ENCODE results near the gene TXNDC17. TPM values are rescaled to one million over a fixed set of nuclear protein-coding genes. Genes with fewer than 3 reads are reported as not detected.

The TXNDC17 gene
- total RNA-seq, 1 experiment from 2014 or later: 151 TPM

DNA sequence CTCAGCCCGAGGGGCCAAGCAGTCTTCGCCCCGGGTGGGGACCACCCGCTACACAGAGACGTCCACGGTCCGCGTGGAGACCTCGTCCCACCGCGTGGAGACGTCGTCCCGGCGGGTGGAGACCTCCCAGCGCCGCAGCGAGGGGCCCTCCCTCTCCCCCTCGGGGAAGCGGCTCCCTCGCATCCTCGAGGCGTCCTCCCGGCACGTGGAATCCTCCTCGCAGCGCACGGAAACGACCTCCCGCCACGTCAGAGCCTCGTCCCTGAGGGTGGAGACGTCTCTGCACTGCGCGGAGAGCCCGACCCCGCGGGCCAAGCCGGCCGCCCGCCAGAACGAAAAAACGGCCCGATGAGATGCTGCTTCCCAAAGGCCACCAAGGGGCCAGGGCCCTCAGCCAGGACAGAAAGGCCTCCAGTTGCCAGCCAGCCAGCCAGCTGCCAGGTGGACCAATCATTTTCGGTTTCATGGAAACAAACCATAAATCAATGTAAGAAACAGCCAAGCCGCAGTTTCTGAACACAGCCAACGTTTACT, 11.1 kb downstream of the TXNDC17 start (continued):
- TF ChIP-seq TEAD4 (CRISPR knock-in tag; IDR thresholded peaks at IDR 0.05) (peak; percentile 83; the same call in 1 of the 2 replicates), ZNF317 (CRISPR knock-in tag; IDR thresholded peaks at IDR 0.05; ENCODE audit: borderline replicate concordance, low read depth) (0 out of 2 replicates have a peak, but pooled peaks have one; percentile 16), KAT7 (CRISPR knock-in tag; IDR thresholded peaks at IDR 0.05; ENCODE audit: borderline replicate concordance) (peak; percentile 96), ZNF263 (CRISPR knock-in tag; IDR thresholded peaks at IDR 0.05; ENCODE audit: low read depth) (peak; percentile 59; the same call in 1 of the 2 replicates), TCF7 (CRISPR knock-in tag; IDR thresholded peaks at IDR 0.05; ENCODE audit: low read depth) (peak; percentile 81; the same call in 1 of the 2 replicates), TP53 (CRISPR knock-in tag; IDR thresholded peaks at IDR 0.05) (no peak), ATF1 (CRISPR knock-in tag; IDR thresholded peaks at IDR 0.05) (no peak; the same call in 1 of the 2 replicates), ZNF416 (CRISPR knock-in tag; IDR thresholded peaks at IDR 0.05) (no peak), JAZF1 (CRISPR knock-in tag; IDR thresholded peaks at IDR 0.05) (no peak), ETV6 (CRISPR knock-in tag; IDR thresholded peaks at IDR 0.05) (peak; percentile 61), RELA (CRISPR knock-in tag; IDR thresholded peaks at IDR 0.05; ENCODE audit: borderline replicate concordance) (peak; percentile 98), SP1 (CRISPR knock-in tag; conservative IDR thresholded peaks at IDR 0.05) (no peak), FOXP1 (CRISPR knock-in tag; IDR thresholded peaks at IDR 0.05; ENCODE audit: borderline replicate concordance) (peak; percentile 97), ZNF423 (CRISPR knock-in tag; IDR thresholded peaks at IDR 0.05) (no peak), NR2C2 (CRISPR knock-in tag; IDR thresholded peaks at IDR 0.05) (peak; percentile 82), CREM (CRISPR knock-in tag; IDR thresholded peaks at IDR 0.05) (peak; percentile 58; the same call in 1 of the 2 replicates), ELF4 (CRISPR knock-in tag; IDR thresholded peaks at IDR 0.05; ENCODE audit: low read depth) (0 out of 2 replicates have a peak, but pooled peaks have one; percentile 53)
- TF ChIP-seq, protein P1, sequence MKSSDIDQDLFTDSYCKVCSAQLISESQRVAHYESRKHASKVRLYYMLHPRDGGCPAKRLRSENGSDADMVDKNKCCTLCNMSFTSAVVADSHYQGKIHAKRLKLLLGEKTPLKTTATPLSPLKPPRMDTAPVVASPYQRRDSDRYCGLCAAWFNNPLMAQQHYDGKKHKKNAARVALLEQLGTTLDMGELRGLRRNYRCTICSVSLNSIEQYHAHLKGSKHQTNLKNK (CRISPR knock-in tag; IDR thresholded peaks at IDR 0.05): no peak
- TF ChIP-seq, protein P2, sequence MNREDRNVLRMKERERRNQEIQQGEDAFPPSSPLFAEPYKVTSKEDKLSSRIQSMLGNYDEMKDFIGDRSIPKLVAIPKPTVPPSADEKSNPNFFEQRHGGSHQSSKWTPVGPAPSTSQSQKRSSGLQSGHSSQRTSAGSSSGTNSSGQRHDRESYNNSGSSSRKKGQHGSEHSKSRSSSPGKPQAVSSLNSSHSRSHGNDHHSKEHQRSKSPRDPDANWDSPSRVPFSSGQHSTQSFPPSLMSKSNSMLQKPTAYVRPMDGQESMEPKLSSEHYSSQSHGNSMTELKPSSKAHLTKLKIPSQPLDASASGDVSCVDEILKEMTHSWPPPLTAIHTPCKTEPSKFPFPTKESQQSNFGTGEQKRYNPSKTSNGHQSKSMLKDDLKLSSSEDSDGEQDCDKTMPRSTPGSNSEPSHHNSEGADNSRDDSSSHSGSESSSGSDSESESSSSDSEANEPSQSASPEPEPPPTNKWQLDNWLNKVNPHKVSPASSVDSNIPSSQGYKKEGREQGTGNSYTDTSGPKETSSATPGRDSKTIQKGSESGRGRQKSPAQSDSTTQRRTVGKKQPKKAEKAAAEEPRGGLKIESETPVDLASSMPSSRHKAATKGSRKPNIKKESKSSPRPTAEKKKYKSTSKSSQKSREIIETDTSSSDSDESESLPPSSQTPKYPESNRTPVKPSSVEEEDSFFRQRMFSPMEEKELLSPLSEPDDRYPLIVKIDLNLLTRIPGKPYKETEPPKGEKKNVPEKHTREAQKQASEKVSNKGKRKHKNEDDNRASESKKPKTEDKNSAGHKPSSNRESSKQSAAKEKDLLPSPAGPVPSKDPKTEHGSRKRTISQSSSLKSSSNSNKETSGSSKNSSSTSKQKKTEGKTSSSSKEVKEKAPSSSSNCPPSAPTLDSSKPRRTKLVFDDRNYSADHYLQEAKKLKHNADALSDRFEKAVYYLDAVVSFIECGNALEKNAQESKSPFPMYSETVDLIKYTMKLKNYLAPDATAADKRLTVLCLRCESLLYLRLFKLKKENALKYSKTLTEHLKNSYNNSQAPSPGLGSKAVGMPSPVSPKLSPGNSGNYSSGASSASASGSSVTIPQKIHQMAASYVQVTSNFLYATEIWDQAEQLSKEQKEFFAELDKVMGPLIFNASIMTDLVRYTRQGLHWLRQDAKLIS (CRISPR knock-in tag; IDR thresholded peaks at IDR 0.05; ENCODE audit: borderline replicate concordance): no peak; the same call in 1 of the 2 replicates
- TF ChIP-seq, protein P3, sequence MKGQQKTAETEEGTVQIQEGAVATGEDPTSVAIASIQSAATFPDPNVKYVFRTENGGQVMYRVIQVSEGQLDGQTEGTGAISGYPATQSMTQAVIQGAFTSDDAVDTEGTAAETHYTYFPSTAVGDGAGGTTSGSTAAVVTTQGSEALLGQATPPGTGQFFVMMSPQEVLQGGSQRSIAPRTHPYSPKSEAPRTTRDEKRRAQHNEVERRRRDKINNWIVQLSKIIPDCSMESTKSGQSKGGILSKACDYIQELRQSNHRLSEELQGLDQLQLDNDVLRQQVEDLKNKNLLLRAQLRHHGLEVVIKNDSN (CRISPR knock-in tag; IDR thresholded peaks at IDR 0.05): no peak
- TF ChIP-seq, protein P4, sequence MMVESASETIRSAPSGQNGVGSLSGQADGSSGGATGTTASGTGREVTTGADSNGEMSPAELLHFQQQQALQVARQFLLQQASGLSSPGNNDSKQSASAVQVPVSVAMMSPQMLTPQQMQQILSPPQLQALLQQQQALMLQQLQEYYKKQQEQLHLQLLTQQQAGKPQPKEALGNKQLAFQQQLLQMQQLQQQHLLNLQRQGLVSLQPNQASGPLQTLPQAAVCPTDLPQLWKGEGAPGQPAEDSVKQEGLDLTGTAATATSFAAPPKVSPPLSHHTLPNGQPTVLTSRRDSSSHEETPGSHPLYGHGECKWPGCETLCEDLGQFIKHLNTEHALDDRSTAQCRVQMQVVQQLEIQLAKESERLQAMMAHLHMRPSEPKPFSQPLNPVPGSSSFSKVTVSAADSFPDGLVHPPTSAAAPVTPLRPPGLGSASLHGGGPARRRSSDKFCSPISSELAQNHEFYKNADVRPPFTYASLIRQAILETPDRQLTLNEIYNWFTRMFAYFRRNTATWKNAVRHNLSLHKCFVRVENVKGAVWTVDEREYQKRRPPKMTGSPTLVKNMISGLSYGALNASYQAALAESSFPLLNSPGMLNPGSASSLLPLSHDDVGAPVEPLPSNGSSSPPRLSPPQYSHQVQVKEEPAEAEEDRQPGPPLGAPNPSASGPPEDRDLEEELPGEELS (CRISPR knock-in tag; IDR thresholded peaks at IDR 0.05): peak; percentile 84; the same call in 1 of the 2 replicates
- TF ChIP-seq, protein P5, sequence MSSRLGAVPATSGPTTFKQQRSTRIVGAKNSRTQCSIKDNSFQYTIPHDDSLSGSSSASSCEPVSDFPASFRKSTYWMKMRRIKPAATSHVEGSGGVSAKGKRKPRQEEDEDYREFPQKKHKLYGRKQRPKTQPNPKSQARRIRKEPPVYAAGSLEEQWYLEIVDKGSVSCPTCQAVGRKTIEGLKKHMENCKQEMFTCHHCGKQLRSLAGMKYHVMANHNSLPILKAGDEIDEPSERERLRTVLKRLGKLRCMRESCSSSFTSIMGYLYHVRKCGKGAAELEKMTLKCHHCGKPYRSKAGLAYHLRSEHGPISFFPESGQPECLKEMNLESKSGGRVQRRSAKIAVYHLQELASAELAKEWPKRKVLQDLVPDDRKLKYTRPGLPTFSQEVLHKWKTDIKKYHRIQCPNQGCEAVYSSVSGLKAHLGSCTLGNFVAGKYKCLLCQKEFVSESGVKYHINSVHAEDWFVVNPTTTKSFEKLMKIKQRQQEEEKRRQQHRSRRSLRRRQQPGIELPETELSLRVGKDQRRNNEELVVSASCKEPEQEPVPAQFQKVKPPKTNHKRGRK (CRISPR knock-in tag; IDR thresholded peaks at IDR 0.05; ENCODE audit: borderline replicate concordance): no peak
- TF ChIP-seq, protein P6, sequence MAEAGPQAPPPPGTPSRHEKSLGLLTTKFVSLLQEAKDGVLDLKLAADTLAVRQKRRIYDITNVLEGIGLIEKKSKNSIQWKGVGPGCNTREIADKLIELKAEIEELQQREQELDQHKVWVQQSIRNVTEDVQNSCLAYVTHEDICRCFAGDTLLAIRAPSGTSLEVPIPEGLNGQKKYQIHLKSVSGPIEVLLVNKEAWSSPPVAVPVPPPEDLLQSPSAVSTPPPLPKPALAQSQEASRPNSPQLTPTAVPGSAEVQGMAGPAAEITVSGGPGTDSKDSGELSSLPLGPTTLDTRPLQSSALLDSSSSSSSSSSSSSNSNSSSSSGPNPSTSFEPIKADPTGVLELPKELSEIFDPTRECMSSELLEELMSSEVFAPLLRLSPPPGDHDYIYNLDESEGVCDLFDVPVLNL (CRISPR knock-in tag; IDR thresholded peaks at IDR 0.05; ENCODE audit: borderline replicate concordance, low read depth): peak; percentile 85
- TF ChIP-seq, protein P7, sequence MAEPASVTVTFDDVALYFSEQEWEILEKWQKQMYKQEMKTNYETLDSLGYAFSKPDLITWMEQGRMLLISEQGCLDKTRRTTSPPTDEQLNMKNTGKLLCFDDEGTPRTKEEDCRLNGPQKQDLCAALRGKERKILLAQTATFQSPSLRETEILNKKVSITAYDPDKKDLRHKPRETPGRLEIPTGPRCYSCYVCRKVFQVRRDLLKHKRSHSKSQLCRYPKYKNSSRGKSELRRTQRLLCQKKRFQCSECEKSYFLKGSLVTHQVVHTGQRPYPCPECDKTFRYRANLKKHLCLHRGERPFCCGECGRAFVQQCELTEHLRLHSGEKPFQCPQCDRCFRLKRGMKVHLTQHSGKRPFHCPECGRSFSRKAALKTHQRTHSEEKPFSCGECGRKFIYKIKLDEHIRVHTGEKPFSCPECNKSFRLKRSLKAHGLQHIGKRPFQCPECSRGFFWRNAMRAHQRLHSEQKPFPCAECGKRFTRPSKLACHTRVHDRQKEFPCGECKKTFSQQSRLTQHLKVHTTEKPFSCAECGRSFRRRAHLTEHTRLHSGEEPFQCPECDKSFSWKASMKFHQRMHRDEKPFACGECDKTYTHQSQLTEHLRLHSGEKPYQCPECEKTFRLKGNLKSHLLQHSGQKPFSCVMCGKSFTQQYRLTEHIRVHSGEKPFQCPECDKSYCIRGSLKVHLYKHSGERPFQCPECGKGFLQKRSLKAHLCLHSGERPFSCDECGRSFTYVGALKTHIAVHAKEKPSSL (CRISPR knock-in tag; conservative IDR thresholded peaks at IDR 0.05): no peak
- TF ChIP-seq, protein P8, sequence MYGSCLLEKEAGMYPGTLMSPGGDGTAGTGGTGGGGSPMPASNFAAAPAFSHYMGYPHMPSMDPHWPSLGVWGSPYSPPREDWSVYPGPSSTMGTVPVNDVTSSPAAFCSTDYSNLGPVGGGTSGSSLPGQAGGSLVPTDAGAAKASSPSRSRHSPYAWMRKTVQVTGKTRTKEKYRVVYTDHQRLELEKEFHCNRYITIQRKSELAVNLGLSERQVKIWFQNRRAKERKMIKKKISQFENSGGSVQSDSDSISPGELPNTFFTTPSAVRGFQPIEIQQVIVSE (CRISPR knock-in tag; IDR thresholded peaks at IDR 0.05; ENCODE audit: borderline replicate concordance): no peak
